ENCODE data around the gene EHBP1. TPM values are rescaled to one million over a fixed set of nuclear protein-coding genes. Genes with fewer than 3 reads are reported as not detected.

The EHBP1 gene
- total RNA-seq, 2 donors from 2014 or later: 28.4 to 67.7 TPM

GRCh38 chr2:62686012-62686685, 19.4 kb upstream of the EHBP1 start:
- H3K27me3 ChIP-seq (replicated peaks; ENCODE audit: insufficient read depth): no peaks in the 10 kb centered on the region
- TF ChIP-seq CTCF (IDR thresholded peaks at IDR 0.05): no peak
- no peaks in the 10 kb centered on the region for H3K4me1 ChIP-seq (ENCODE audit: control insufficient read depth in 1 of 2, low read depth in 2 of 2)
- H3K4me3 ChIP-seq: no peak overlapping the region
- no peak for ATAC-seq (ENCODE audit: insufficient number of reproducible peaks, low FRiP score, low read depth)
- no peak for DNase-seq (ENCODE audit: low spot score)
- no peaks in the 10 kb centered on the region for H3K9me3 ChIP-seq
- H3K27ac ChIP-seq: no peak overlapping the region
- H3K36me3 ChIP-seq: no peaks in the 10 kb centered on the region

GRCh38 chr2:62687636-62688035, 17.9 kb upstream of the EHBP1 start:
- Histone ChIP-seq H3K27me3 (replicated peaks; ENCODE audit: insufficient read depth) (no peaks in the 10 kb centered on the region), H3K4me3 (no peak overlapping the region), H3K9me3 (no peaks in the 10 kb centered on the region), H3K4me1 (ENCODE audit: control insufficient read depth in 1 of 2, low read depth in 2 of 2) (no peaks in the 10 kb centered on the region), H3K27ac (no peak overlapping the region), H3K36me3 (no peaks in the 10 kb centered on the region)
- TF ChIP-seq CTCF (IDR thresholded peaks at IDR 0.05): no peak
- ATAC-seq (ENCODE audit: insufficient number of reproducible peaks, low FRiP score, low read depth): no peak
- DNase-seq (ENCODE audit: low spot score): no peak

- no peak for ATAC-seq (ENCODE audit: insufficient number of reproducible peaks, low FRiP score, low read depth)
- no peaks in the 10 kb centered on the region for H3K4me1 ChIP-seq (ENCODE audit: control insufficient read depth in 1 of 2, low read depth in 2 of 2)
- no peak overlapping the region for H3K27ac ChIP-seq
- H3K4me3 ChIP-seq: no peak overlapping the region
- no peak for DNase-seq (ENCODE audit: low spot score)
- no peaks in the 10 kb centered on the region for H3K9me3 ChIP-seq
- TF ChIP-seq CTCF (IDR thresholded peaks at IDR 0.05): no peak
- H3K27me3 ChIP-seq (replicated peaks; ENCODE audit: insufficient read depth): no peaks in the 10 kb centered on the region
- no peaks in the 10 kb centered on the region for H3K36me3 ChIP-seq
Observed at GRCh38 chr2:62688771-62689170, 16.7 kb upstream of the EHBP1 start.

- ATAC-seq (ENCODE audit: insufficient number of reproducible peaks, low FRiP score, low read depth) (no peak), DNase-seq (ENCODE audit: low spot score) (no peak)
- no peak overlapping the region for H3K4me3 ChIP-seq
- no peaks in the 10 kb centered on the region for H3K4me1 ChIP-seq (ENCODE audit: control insufficient read depth in 1 of 2, low read depth in 2 of 2)
- no peak overlapping the region for H3K27ac ChIP-seq
- TF ChIP-seq CTCF (IDR thresholded peaks at IDR 0.05): no peak
- H3K36me3 ChIP-seq: no peaks in the 10 kb centered on the region
- H3K9me3 ChIP-seq: no peaks in the 10 kb centered on the region
- no peaks in the 10 kb centered on the region for H3K27me3 ChIP-seq (replicated peaks; ENCODE audit: insufficient read depth)
Observed at GRCh38 chr2:62691186-62691585, 14.3 kb upstream of the EHBP1 start.

- Histone ChIP-seq H3K27ac (no peak overlapping the region), H3K36me3 (no peaks in the 10 kb centered on the region)
- no peak for ATAC-seq (ENCODE audit: insufficient number of reproducible peaks, low FRiP score, low read depth)
Observed at GRCh38 chr2:62692225-62692624, 13.3 kb upstream of the EHBP1 start.

More at GRCh38 chr2:62692225-62692624, 13.3 kb upstream of the EHBP1 start:
- no peaks in the 10 kb centered on the region for H3K9me3 ChIP-seq
- no peaks in the 10 kb centered on the region for H3K4me1 ChIP-seq (ENCODE audit: control insufficient read depth in 1 of 2, low read depth in 2 of 2)
- TF ChIP-seq CTCF (IDR thresholded peaks at IDR 0.05): no peak
- no peak for DNase-seq (ENCODE audit: low spot score)
- no peak overlapping the region for H3K4me3 ChIP-seq
- H3K27me3 ChIP-seq (replicated peaks; ENCODE audit: insufficient read depth): no peaks in the 10 kb centered on the region

All from thoracic aorta (tissue), 2 donors.